ENCODE measurements around the gene RGS14. TPM values are rescaled to one million over a fixed set of nuclear protein-coding genes. Genes with fewer than 3 reads are reported as not detected.

Gene RGS14
- total RNA-seq, 1 experiment from 2014 or later = 11.9 TPM

- no TSS peak for BruUV-seq (replicated peaks)
- peaks cover 35% of the 10 kb centered on the region for H3K4me1 ChIP-seq (replicated peaks; ENCODE audit: insufficient read depth)
- peak overlapping the region; percentile 50; the same call in 1 of the 2 replicates for H2AFZ ChIP-seq
Measured at GRCh38 chr5:177389241-177390169, 31.8 kb downstream of the RGS14 start.

DNA sequence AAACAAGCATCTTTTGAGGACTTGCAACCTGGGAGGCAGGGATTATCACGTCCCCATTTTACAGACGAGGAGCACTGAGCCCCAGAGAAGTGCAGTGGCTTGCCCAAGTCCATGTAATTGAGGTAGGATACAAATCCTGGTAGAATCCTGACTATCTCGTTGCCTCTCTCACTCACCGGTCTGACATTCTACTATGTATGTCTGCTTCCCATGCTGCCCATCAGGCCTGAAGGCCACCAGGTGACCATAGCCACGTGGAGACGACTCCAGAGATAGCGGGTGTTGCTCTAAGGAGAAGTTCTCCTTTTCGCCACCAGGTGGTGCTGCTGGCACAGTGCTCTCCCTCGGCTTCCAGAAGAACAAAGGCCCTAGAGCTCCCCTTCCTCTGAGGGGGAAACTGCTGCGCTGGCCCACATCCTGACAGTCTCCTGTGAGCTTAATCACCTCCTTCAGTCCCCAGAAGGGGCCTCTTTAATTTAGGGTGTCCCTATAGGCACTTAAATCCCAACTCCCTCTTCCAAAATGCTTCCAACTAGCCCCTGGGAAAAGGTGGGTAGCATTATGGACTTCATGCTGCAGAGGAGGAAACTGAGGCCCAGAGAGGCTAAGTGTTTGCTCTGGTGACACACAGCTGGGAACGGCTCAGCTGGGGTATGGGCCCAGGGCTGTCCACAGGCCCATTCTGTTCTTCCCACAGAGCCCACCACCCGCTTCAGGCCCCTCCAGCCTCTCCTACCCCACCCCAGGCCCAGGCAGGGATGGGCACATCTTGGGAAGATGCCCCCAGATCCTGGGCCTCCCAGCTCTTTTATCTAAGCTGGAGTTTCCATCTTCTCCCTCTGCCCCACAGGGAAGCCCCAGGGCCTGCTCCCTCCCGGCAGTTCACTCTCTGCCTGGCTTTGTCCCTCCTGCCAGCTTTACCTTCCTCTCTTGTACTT, 32.9 kb downstream of the RGS14 start:
- no peaks in the 10 kb centered on the region for H3K36me3 ChIP-seq (ENCODE audit: low read depth)
- peak; percentile 78 to 89 for DNase-seq
- no peaks in the 10 kb centered on the region for H3K9me2 ChIP-seq (ENCODE audit: insufficient read depth)
- TSS peak; percentile 36 for BruUV-seq (replicated peaks)
- H4K20me1 ChIP-seq (ENCODE audit: insufficient read depth) = no peaks in the 10 kb centered on the region
- H3K4me3 ChIP-seq = peak overlapping the region; percentile 25; the same call in 1 of the 2 replicates
- H3K4me2 ChIP-seq = peak overlapping the region; percentile 75
- no peaks in the 10 kb centered on the region for H3K79me2 ChIP-seq (ENCODE audit: low read depth)
- no peaks in the 10 kb centered on the region for H3K9me3 ChIP-seq (ENCODE audit: insufficient read depth, low read depth)
- peak overlapping the region; percentile 96 for H3K27ac ChIP-seq
- peak overlapping the region; percentile 50; the same call in 1 of the 2 replicates for H2AFZ ChIP-seq
- ChIA-PET CTCF (interaction anchor here (0.6 to 2.6 kb wide), 16 partner anchors 12 to 319 kb away, joined by 3 to 53 read pairs (median 5); partner anchors contain the start of genes GRK6 and PDLIM7), POLR2A (ENCODE audit: unreplicated experiment) (interaction anchor here (0.5 to 1.7 kb wide), 9 partner anchors 20 to 741 kb away, joined by 3 to 16 read pairs (median 7); partner anchors contain the start of genes LMAN2 and PDLIM7)
- peaks cover 35% of the 10 kb centered on the region for H3K4me1 ChIP-seq (replicated peaks; ENCODE audit: insufficient read depth)
- H3K27me3 ChIP-seq (ENCODE audit: insufficient read depth, low read depth) = no peaks in the 10 kb centered on the region
- intact Hi-C loops (cut with micrococcal nuclease; ENCODE audit: unreplicated experiment) = loop anchor here (1.0 to 5.0 kb wide), 6 partner anchors 12 to 111 kb away; partner anchors contain the start of genes GRK6 and LMAN2
- peaks cover 26% of the 10 kb centered on the region for H3F3A ChIP-seq (ENCODE audit: insufficient read depth, low read depth)
- TF ChIP-seq EZH2 (IDR thresholded peaks at IDR 0.05; ENCODE audit: low read depth) (no peak), CTCF (conservative IDR thresholded peaks at IDR 0.05) (peak; percentile 97)

More at GRCh38 chr5:177389241-177390169, 31.8 kb downstream of the RGS14 start:
- TF ChIP-seq EZH2 (IDR thresholded peaks at IDR 0.05; ENCODE audit: low read depth) (no peak), CTCF (conservative IDR thresholded peaks at IDR 0.05) (no peak)
- no peaks in the 10 kb centered on the region for H3K36me3 ChIP-seq (ENCODE audit: low read depth)
- peaks cover 26% of the 10 kb centered on the region for H3F3A ChIP-seq (ENCODE audit: insufficient read depth, low read depth)
- no peaks in the 10 kb centered on the region for H3K9me2 ChIP-seq (ENCODE audit: insufficient read depth)
- no peaks in the 10 kb centered on the region for H3K9me3 ChIP-seq (ENCODE audit: insufficient read depth, low read depth)
- H4K20me1 ChIP-seq (ENCODE audit: insufficient read depth) = no peaks in the 10 kb centered on the region
- peak overlapping the region; percentile 25; the same call in 1 of the 2 replicates for H3K4me3 ChIP-seq
- ChIA-PET POLR2A (ENCODE audit: unreplicated experiment) (interaction anchor here (0.6 to 1.7 kb wide), 7 partner anchors 19 to 113 kb away, joined by 3 to 23 read pairs (median 7); partner anchors contain the start of genes GRK6 and PDLIM7), CTCF (interaction anchor here (0.6 to 2.6 kb wide), 19 partner anchors 10 to 318 kb away, joined by 3 to 53 read pairs (median 5); partner anchors contain the start of gene GRK6)
- H3K79me2 ChIP-seq (ENCODE audit: low read depth) = no peaks in the 10 kb centered on the region
- peak overlapping the region; percentile 75 for H3K4me2 ChIP-seq
- H3K27ac ChIP-seq = peak overlapping the region; percentile 96
- intact Hi-C loops (cut with micrococcal nuclease; ENCODE audit: unreplicated experiment) = loop anchor here (1.0 to 5.0 kb wide), 7 partner anchors 13 to 275 kb away; partner anchors contain the start of genes GRK6 and LMAN2
- DNase-seq = peak; percentile 88 to 95
- H3K27me3 ChIP-seq (ENCODE audit: insufficient read depth, low read depth) = no peaks in the 10 kb centered on the region

Measured in PC-9 (cell line).